HG03196 (cell line): ENCODE data around the gene ANKRD13C.
"Not testable (repeated sequence)": the region's sequence is repeated elsewhere in the genome, so short reads cannot be mapped to it uniquely, and the experiment has no call there.

Source experiments
- ATAC-seq: cut with Tn5 transposase; IDR thresholded peaks from one replicate; pipeline ENCODE4 v1.9.1; 2021; ENCODE audit not compliant: unreplicated experiment

Gene ANKRD13C, protein sequence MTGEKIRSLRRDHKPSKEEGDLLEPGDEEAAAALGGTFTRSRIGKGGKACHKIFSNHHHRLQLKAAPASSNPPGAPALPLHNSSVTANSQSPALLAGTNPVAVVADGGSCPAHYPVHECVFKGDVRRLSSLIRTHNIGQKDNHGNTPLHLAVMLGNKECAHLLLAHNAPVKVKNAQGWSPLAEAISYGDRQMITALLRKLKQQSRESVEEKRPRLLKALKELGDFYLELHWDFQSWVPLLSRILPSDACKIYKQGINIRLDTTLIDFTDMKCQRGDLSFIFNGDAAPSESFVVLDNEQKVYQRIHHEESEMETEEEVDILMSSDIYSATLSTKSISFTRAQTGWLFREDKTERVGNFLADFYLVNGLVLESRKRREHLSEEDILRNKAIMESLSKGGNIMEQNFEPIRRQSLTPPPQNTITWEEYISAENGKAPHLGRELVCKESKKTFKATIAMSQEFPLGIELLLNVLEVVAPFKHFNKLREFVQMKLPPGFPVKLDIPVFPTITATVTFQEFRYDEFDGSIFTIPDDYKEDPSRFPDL

DNA sequence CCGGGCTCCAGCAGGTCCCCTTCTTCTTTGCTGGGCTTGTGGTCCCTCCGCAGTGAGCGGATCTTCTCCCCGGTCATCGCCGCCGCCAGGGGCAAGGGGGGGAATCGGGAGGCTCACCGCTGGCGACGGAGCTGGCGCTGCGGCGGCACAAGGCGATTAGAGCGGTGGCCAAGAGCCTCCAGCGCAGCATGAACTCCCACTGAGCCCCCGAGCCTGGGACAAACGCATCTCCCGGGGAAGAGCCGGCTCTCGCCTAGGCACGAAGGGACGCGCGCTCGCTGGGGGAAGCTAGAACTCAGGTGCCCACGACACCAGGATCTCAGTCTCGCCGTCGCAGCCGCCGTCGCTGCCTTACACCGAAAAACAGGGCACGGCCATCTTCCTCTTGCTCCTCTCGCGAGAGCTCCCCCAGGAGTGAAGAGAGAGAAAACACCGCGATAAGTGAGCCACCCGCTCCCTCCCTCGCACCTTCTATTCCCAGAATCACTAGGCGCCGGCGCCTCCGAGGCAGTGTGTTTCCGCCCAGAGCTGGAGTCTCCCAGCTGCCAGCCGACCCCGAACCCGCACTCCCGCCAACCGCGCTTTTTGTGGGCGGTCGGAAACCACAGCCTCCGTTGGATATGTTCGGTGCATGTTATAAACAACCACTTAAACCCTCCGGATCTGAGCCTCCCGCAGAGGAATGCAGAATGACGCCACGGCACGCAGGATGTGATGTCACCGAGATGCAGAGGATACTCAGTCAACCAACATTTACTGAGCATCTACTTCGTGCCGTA is at the start of gene ANKRD13C:
Gene ANKRD13C, minus strand, starts transcription at position 391 of the 779 bp plus-strand sequence. Its CDS starts 314 bp downstream, at position 77.
- peak; percentile 93 for ATAC-seq

DNA sequence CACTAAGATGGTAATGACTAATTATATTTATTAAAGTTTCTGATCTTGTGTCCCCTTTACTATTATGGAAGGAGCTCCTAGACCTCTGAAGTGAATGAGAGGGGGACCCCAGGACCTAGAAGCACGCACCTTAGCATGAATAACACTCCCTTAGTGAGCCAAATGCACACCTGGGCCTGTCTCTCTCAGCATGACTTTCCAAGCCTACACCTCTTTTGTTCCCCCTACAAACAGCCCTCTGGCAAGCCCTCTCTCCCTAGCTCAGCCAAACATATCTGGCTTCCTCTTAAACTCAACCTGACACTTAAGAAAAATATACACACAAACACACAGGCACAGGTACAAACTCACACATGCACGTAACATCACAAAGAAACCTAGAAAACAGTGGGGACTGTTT is 49.2 kb upstream of the ANKRD13C start:
- ATAC-seq: no peak

DNA sequence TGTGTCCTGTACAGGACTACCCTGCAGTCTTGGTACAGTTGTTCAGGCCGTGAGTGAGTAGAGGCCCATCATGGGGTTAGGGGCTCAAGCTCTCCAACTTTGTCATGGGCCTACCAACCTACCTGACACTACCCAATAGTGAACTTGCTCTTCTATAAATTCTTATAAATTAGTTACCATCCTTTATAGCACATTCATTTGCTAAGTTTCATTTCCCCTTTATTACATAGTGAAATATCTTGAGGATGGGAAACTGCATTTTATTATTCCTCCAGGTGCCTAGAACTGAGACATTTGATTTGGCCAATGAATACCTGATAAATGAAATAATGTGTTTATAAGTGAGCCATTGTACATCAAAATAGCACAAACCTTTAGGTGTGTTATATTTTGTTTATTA is 47.5 kb upstream of the ANKRD13C start:
- no peak for ATAC-seq

DNA sequence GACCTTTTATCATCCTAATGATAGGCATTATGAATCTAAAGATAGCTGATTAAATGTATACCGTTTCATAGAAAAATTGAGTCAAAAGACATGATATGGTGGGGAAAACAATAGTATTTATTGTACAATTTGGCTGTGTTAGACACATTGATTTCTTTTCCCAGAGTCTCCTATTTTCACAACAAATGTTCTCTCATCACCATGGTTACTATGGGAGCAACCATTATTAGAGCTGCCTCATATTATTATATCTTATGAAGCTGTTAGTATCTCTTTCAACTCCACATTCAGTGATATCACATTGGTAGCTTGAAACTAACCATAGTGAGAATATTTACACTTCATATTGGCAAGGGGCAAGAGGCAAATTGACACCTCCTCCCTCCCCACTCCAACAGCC is 45.8 kb upstream of the ANKRD13C start:
- ATAC-seq: no peak

DNA sequence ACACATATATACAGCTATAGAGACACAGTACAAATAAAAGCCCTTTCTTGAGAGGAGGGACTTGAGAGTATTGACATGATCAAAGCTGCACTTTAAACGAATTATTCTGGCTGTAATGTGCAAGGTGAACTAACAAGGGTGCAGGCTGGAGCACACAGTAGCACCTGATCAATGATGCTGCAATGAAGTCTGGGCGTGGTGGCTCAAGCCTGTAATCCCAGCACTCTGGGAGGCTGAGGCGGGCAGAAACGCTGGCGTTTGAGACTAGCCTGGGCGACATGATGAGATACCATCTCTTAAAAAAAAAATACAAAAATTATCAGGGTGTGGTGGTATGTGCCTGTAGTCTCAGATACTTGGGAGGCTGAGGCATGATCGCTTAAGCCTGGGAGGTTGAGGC is 42.5 kb upstream of the ANKRD13C start:
- no peak for ATAC-seq

DNA sequence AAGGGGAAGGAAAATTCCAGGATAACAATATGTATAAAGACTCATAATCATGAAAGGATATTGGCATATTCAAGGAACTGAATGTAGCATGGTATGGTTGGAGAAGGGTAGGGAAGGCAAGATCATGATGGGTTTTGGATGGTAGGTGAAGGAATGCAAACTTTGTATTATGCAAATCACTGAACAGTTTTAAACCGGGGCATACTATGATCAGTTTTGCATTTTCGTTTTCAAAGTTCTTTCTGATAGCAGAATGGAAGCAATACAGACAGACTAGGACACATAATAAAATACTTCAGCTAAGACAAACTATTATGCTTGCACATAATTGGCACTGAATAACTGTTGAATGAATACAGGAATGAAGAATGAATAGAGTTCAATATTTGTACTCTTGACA is 42.1 kb upstream of the ANKRD13C start:
- no peak for ATAC-seq

DNA sequence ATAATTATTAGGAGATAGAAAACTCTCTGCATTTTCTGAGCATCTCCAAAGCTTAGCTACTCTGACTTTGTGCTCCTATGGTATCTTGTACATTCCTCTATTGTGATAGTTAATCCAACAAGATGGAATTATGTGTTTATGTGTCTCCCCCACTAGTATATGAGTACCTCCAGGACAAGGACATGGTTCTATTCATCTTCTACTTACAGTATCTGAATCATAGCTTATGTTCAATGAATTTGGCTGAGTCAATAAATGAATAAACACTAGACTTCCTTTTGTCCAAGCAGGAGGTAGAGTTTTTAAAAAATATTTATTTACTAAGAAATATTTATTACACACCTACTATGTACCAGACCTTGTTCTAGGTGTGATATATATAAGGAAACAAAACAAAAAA is 38.1 kb upstream of the ANKRD13C start:
- no peak for ATAC-seq

DNA sequence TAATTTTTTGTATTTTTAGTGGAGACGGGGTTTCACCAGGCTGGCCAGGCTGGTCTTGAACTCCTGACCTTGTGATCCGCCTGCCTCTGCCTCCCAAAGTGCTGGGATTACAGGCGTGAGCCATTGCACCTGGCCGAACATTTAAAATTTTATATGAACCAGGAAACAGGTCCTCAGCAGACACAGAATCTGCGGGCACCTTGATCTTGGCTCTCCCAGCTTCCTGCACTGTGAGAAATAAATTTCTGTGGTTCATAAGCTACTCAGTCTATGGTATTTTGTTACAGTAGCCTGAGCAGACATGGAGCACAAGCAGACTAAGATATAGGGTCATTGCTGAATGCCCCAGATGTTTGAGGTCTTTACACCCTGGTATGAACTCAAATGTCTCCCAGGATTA is 33.0 kb upstream of the ANKRD13C start:
- ATAC-seq: no peak

DNA sequence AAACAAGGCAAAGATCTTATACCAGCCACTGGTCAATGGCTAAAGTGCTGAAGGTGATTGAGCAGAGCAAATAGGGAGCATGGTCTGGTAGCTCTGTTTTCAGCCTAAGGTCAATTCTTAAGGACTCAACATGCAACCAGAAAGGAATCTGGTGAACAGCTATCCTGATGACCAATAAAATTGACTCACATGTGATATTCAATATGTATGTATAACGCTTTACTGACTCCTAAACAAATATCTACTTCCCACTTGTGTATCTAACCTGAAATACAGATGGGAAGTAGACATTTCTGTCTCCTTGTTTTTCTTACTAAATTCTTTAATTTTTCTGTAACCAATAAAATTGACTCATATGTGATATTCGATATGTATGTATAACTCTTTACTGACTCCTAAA is 31.6 kb upstream of the ANKRD13C start:
- no peak for ATAC-seq

DNA sequence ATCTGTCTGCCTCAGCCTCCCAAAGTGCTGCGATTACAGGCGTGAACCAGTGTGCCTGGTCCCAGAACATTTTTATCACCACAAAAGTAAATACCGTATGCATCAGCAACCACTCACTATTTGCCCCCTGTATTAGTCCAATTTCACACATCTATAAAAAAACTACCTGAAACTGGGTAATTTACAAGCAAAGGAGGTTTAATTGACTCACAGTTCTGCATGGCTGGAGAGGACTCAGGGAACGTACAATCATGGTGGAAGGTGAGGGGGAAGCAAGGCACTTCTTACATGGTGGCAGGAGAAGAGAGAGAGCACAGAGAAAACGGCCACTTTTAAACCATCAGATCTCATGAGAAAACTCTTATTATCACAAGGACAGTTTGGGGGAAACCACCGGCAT is 31.0 kb upstream of the ANKRD13C start:
- ATAC-seq: no peak

DNA sequence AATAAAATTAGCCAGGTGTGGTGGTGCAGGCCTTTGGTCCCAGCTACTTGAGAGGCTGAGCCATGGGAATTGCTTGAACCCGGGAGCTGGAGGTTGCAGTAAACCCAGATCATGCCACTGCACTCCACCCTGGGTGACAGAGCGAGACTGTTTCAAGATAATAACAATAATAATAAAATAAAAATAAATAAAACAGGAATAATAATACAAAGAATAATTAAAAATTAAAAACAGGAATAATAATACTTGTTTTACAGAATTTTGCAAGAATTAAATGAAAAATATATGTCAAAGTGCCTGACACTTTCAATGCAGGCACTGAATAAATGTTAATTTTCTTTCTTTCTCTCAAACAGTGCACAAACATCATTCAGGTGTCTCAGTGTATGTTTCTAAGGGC is 30.0 kb upstream of the ANKRD13C start:
- no peak for ATAC-seq

DNA sequence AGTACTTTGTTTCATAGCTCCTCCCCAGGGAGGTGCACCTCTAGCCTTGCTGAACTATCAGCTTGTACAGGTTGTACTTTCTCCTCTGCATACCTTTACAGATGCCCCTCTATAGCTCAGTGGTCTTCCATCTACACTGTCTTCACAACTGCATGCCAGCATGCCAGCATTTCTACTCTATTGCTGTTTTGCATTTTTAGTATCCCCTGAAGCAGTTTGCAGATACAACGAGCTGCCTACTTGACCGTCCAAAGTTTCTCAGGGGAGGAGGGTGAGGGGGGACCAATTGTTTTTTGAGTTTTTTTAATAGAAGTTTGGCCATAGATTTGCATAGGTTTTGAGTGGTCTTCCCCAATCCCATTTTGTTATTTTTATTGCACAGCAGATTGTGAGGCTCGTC is 29.0 kb upstream of the ANKRD13C start:
- ATAC-seq: no peak

DNA sequence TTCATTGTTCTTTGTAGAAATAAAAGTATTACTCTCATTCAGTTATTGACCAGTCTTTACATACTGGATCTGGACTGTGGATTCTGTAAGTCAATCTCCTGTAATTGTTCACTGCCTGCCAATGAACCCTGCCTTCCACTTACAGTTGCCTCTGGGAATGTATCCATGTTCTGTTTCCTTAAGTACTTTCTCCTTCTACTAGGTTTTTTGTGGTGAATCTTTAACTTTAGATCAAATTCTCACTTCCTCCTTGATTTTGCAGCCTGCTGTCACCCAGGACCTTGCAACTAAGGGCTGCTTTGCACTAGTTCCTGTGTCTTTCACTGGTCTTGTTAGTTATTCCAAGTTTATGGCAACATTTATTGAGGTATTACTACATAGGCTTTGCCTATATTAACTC is 28.2 kb upstream of the ANKRD13C start:
- ATAC-seq: peak; percentile 84

DNA sequence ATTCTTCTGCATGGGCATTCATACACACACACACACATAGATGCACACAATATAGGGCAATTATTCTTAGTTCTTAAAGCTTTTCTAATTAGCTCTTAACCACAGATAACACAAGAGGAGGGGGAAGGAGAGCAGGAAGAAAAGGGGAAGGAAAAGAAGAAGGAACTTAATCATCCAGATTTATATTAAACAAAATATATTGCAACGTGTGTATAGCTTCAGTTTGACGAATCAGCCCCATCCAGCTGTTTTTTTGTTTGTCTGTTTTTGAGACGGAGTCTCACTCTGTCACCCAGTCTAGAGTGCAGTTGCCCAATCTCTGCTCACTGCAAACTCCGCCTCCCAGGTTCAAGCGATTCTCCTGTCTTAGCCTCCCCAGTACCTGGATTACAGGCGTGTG is 21.7 kb upstream of the ANKRD13C start:
- no peak for ATAC-seq

DNA sequence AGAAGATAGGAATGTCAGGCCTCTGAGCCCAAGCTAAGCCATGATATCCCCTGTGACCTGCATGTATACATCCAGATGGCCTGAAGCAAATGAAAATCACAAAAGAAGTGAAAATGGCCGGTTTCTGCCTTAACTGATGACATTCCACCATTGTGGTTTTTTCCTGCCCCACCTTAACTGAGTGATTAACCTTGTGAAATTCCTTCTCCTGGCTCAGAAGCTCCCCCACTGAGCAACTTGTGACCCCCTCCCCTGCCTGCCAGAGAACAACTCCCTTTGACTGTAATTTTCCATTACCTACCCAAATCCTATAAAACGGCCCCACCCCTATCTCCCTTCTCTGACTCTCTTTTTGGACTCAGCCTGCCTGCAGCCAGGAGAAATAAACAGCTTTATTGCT is 19.1 kb upstream of the ANKRD13C start:
- ATAC-seq: not testable (repeated sequence)

DNA sequence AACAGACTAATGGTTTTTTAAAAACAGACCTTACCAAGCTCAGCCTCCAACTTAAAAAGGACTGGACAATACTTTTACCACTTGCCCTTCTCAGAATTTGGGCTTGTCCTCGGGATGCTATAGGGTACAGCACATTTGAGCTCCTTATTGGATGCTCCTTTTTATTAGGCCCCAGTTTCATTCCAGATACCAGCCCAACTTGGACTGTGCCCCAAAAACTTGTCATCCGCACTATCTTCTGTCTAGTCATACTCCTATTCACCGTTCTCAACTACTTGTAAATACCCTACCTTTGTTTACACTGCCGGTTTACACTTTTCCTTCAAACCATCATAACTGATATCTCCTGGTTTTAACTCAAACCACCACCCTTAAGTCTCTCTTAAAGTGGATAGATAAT is 17.9 kb upstream of the ANKRD13C start:
- ATAC-seq: no peak

DNA sequence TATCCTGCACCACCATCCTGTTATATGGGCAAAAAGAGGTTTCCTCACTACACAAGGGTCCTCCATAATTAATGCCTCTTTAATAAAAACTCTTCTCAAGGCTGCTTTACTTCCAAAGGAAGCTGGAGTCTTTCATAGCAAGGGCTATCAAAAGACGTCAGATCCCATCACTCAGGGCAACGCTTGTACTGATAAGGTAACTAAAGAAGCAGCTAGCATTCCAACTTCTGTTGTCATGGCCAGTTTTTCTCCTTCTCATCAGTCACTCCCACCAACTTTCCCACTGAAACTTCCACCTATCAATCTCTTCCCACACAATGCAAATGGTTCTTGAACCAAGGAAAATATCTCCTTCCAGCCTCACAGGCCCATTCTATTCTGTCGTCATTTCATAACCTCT is 17.1 kb upstream of the ANKRD13C start:
- not testable (repeated sequence) for ATAC-seq

DNA sequence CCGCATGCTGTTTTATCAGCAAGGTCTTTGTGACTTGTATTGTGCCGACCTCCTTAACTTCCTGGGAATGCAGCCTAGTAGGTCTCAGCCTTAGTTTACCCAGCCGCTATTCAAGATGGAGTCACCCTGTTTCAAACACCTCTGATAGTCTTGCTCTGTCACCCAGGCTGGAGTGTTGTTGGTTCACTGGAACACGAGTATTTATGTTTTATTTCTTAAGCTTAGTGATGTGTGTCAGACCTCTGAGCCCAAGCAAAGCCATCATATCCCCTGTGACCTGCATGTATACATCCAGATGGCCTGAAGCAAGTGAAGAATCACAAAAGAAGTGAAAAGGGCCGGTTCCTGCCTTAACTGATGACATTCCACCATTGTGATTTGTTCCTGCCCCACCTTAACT is 12.9 kb upstream of the ANKRD13C start:
- ATAC-seq: not testable (repeated sequence)

DNA sequence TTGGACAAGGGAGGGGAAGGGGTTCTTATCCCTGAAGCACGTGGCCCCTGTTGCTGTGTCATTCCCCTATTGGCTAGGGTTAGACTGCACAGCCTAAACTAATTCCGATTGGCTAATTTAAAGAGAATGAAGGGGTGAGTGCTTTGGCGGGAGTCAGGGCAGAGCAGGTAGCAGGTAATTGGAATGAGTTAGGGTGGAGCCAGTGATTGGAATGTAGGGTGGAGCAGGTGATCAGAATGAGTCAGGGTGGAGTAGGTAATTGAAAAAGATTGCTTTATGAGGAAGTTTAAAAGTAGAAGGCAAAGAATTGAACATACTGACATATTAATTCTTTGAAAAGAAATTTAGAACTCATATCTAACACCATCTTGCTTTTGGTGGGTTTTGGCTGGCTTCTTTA is 12.5 kb upstream of the ANKRD13C start:
- not testable (repeated sequence) for ATAC-seq

DNA sequence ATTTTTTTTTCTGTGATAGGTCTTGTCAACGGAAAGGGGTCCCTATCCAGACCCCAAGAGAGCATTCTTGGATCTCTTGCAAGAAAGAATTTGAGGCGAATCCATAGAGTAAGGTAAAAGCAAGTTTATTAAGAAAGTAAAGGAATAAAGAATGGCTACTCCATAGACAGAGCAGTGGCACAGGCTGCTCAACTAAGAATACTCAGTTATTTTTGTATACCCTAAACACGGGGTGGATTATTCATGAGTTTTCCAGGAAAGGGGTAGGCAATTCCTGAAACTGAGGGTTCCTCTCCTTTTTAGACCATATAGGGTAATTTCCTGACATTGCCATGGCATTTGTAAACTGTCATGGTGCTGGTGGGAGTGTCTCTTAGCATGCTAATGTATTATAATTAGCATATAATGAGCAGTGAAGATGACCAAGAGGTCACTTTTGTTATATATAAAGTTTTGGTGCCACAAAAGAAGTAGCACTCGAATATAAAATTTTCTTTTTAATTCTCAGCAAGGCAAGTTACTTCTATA is 12.0 kb upstream of the ANKRD13C start:
- ATAC-seq: not testable (repeated sequence)

DNA sequence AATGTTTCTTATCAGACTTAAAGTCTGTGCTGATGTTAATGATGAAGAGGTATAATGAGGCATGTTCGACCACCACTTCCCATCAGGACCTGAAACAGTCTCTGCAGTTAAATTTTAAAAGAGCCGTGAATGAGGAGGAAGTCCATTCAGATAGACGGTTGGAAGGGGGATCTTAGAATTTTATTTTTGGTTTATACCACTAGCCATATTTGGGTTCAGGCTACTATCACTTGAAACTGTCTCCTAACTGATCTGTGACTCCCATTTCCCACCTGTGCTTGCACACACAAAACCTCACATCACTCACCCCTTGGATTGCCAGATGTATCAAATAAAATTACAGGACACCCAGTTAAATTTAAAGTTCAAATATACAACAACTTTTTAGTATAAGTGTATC is 9.9 kb upstream of the ANKRD13C start:
- ATAC-seq: no peak
